Left hindlimb (tissue), 1 donor: ENCODE data around the gene AHNAK.
A peak's percentile ranks its signal among the peaks of the same experiment; 100 is the strongest.
"Not testable (repeated sequence)": the region's sequence is repeated elsewhere in the genome, so short reads cannot be mapped to it uniquely, and the experiment has no call there.

ENCODE experiments used
- DNase-seq: peaks from one replicate; pipeline ENCODE4 v3.0.0-alpha.2; 2018

AHNAK gene

DNA sequence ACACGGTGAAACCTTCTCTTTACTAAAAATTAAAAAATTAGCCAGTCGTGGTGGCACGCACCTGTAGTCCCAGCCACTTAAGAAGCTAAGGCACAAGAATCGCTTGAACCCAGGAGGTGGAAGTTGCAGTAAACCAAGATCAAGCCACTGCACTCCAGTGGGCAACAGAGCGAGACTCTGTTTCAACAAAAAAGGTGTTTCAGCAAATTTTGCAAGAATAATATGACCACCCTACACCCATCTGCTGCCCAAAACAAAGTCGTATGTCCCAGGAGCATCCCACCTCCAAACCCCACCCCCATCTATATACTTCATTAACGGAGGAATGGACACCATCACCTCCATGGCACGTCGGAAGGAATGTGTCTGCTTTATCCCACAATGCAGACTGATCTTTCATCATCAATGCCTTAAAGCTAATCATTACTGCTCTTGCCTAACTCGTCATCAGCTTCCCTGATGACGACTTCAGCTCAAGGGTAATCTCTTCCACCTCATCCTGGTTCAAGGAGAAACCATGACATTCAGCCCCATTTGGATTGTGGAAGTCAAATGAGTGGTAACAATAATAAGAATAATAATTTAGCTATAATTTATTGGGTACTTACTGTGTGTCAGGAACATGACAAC is 93.7 kb downstream of the AHNAK start:
- DNase-seq, result no peak

- no peak for DNase-seq
Observed at GRCh38 chr11:62452261-62452660, 94.3 kb downstream of the AHNAK start.

GRCh38 chr11:62451241-62451621 is 95.4 kb downstream of the AHNAK start:
- DNase-seq, result no peak

DNA sequence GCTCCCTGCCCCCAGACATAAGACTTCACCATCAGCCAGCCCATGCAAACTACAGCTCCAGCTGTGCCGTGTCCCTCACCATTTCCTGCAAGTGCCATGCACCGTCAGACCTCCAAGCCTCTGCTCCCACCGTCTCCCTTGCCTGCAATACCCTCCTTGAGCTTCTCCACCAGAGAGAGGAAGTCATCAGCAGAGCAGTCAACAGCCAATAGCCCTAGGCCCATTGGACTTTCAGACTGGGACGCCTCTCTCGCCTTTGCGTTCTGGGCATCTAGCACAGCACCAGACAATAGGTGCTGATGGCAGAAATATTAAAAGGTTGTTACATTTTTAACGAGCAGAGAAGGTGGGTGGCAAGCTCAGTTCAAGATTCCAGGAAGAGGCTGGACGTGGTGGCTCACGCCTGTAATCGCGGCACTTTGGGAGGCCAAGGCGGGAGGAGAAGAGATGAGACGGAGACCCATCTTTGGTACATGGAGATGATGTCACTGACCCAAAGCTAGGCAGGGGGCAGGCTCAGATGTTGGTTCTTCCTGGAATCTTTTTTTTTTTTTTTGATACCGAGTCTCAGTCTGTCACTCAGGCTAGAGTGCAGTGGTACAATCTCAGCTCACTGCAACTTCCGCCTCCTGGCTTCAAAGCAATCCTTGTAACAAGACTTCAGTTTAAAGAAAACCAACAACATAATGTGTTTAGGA is 95.9 kb downstream of the AHNAK start:
- no peak for DNase-seq

GRCh38 chr11:62449912-62450311 is 96.7 kb downstream of the AHNAK start:
- DNase-seq, result not testable (repeated sequence)

- no peak for DNase-seq
Observed at GRCh38 chr11:62449451-62449851, 97.2 kb downstream of the AHNAK start.

DNA sequence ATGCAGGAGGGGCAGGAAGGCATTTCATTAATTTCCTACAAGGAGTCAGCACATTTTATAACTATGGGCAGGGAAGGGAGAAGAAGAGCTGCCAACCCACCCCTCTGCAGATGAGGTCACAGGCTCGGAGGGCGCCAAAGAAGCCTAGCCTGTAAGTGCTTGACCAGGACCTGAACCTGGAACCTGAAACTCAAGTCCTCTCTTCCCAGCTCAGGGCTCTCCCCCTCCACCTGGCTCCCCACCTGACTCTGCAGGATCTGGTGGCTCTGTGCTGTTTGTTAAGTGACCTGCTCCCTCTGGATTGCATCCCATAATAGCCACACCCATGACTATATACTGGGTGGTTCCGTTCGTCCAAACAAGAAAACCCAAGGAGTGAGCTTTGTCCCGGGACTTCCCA is 100.5 kb downstream of the AHNAK start:
- DNase-seq, result no peak

DNA sequence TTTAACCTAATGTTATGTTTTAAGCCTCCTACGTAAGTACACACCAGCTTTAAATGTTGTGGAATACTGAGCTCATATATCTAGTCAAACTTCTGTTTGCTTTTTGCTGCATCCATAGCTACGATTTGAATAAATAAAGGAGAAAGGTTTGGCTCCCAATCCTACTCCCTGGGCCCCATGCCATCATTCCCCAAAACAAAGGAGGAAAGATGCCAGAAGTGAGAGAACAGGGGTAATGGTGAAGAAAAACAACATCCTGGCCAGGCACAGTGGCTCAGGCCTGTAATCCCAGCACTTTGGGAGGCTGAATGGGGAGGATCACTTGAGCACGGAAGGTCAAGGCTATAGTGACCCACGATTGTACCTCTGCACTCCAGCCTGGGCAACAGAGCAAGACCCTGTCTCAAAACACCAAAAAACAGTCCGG is 101.3 kb downstream of the AHNAK start:
- peak; percentile 82 for DNase-seq

- no peak for DNase-seq
Observed at GRCh38 chr11:62444835-62445234, 101.8 kb downstream of the AHNAK start.

- peak; percentile 75 for DNase-seq
Observed at GRCh38 chr11:62444236-62444833, 102.3 kb downstream of the AHNAK start.

DNA sequence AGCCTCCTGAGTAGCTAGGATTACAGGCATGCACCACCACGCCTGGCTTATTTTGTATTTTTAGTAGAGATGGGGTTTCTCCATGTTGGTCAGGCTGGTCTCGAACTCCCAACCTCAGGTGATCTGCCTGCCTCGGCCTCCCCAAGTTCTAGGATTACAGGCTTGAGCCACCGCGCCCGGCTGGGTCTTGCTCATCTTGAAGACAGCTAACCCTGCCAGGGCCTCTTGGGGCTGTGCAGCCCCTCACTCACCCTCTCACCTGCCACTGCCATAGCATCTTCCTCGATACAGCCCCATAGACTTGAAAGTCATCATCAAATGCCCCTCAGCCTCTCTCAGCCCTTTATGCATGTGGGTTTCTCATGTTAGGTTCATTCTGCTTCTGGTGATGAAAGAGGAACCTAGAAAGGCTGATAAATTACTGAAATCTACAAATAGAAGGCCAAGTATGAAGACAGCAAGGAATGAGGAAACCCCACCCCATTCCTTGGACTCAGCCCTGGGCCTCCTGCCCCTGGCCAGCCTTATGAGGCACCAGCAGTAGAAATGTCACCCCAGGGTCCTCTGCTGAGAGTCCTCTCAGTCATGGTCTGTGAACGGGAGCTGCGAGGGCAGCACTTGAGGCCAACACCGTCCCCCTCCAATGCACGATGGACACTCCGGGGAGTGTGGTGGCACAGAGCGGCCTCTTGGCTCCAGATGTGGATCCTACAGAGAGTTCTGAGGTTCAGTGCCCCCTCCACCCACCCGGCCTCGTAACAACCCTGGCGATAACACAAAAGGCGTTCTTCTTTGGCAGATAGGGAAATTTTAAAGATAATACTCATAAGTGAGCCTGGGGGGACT is 103.0 kb downstream of the AHNAK start:
- DNase-seq, result no peak

- peak; percentile 84 for DNase-seq
Observed at GRCh38 chr11:62439785-62440602, 106.6 kb downstream of the AHNAK start.

DNA sequence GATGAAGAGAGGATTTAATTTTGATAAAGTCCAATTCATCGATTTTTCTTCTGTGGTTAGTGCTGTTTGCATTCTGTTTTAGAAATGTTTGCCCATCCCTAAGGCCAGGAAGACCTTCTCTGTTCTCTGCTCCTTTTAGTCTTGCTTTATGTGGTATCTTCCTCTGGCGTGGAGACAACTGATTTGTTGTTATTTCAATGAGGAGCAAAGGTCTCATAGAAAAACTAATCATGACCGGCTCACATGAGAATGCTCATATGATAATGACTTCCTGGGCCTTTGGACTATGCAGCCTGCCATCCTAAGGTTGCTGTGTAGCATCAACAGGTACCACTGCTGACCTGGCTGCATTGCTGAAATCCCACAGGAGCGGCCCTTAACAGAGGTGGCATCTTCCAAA is 108.0 kb downstream of the AHNAK start:
- no peak for DNase-seq

DNA sequence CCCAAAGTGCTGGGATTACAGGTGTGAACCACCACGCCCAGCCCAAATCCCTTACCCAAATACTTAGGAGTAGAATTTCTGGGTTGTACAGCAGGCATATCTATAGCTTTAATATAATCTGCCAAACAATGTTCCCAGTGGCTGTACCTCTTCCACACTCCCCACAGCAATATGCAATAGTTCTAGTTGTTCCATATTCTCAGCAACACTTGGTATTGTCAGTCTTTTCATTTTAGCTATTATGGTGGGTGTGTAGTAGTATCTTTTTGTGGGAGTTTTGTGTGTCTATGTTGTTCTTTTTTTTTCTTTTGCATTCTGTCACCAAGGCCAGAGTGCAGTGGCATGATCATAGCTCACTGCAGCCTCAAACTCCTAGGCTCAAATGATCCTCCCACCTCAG is 109.0 kb downstream of the AHNAK start:
- DNase-seq, result no peak

DNA sequence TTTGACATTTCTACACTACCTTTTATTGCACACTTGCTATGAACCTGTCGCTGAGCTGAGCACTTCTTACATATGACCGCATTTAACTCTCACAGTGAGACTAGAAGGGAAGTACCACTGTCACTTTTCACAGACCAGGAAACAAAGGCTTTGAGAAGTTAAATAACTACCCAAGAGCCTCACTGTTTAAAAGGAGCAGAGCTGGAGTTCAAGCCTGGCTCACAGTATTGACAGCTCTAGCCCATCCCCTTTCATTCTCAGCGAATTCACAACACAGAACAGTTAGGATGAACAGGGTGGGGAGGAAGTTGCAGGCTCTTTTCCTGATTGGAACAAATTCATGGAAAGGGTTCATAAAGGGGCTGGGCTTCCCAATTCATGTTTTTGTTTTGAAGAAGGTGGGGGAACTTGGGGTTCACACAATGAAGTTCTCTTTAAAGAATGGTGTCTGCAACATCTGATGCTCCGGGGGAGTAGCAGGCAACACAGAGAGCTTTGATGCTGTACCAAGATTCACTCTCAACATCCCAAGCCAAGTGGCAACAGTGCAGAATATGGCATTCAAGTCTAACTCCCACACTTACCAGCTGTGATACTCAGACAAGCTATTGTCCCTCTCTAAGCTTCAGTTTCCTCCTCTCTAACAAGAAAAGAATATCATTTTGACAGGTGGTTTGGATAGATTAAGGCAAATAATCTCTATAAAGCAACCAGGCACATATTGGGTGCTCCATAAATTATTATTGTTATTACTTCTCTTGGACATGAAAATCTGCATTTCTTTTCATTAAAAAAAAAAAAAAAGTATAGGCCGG is 110.6 kb downstream of the AHNAK start:
- DNase-seq, result no peak

- no peak for DNase-seq
Observed at GRCh38 chr11:62433904-62434276, 112.7 kb downstream of the AHNAK start.

DNA sequence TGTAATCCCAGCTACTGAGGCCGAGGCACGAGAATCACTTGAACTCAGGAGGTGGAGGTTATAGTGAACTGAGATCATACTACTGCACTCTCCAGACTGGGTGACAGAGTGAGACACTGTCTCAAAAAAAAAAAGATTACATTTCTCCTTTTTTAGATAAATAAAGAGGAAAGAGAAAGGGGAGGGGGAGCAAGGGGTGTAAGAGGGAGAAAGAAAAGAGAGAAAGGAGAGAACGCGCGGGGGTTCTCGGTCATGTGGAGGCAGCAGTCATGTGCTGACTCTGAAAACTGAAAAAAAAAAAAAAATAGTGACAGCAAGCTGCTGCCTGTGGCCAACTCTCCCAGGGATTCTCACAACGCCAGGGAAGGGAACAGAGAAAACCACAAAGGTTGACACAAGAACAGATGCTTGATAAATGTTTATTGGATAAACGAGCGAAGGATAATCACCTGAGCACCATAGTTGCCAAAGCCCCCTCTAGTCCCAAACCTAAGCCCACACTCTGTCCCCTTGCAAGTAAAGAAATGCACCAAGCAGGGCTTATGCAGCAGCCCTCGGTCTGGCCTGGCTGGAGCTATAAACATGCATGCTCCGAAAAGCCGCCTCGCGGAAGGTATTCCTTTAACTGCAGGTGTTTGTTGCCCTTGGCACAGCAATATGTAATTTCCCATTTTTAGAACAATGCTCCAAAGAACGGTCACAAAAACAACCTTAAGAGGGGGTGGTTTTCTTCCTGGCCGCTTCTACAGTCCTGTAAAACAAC is 113.3 kb downstream of the AHNAK start:
- DNase-seq, result no peak

- no peak for DNase-seq
Observed at GRCh38 chr11:62432695-62433094, 113.9 kb downstream of the AHNAK start.

DNA sequence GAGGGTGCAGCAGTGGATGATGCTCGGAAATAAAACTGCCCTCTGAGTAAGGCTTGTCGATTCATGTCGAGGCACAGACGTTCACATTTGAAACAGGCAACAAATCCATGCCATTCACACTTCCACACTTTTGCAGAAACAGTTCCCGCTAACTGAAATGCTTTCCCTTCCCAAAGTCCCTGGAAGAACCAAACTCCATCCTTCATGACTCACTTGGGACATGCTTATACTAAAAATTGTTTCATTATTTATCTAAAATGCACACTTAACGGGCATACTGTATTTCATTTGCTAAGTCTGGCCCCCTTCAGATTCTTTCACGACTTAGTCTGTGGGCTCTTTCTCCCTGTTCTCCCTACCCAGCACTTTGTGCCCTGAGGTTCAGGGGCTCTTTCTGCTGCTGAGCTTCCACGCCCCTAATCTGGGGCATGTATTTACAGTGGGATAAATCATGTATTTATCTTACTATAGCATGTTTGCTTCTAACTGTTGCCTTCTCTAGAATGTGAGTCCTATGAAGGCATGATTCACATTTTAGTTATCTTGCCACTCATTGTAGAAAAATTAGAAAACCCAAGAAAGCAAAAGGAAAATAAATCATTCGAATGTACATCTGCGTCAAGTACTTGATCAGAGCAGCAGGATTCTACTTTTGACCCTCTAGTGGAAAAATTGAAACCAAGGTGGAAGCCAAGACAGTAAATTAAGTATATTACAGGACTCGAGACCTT is 115.3 kb downstream of the AHNAK start:
- DNase-seq, result no peak

GRCh38 chr11:62430425-62430824 is 116.2 kb downstream of the AHNAK start:
- DNase-seq, result peak; percentile 75
